CD4-positive, alpha-beta T cell treated with Interleukin-17A for 4 hours (primary cell): ENCODE data around the gene LCP2.

Source experiments
- DNase-seq: peaks from one replicate; pipeline ENCODE4 v3.0.0-alpha.2; 2020; ENCODE audit warnings: mixed read lengths

The LCP2 gene

GRCh38 chr5:170206958-170207357 lies 90.6 kb downstream of the LCP2 start:
- DNase-seq: no peak

- DNase-seq: no peak
Observed at GRCh38 chr5:170206216-170206615, 91.4 kb downstream of the LCP2 start.

- DNase-seq: no peak
Observed at GRCh38 chr5:170204202-170204601, 93.4 kb downstream of the LCP2 start.

- DNase-seq: no peak
Observed at GRCh38 chr5:170202117-170202516, 95.5 kb downstream of the LCP2 start.

GRCh38 chr5:170201311-170201710 lies 96.3 kb downstream of the LCP2 start:
- DNase-seq: no peak

GRCh38 chr5:170200876-170201275 lies 96.7 kb downstream of the LCP2 start:
- no peak for DNase-seq
